ENCODE measurements around the gene FGD1. TPM values are rescaled to one million over a fixed set of nuclear protein-coding genes. Genes with fewer than 3 reads are reported as not detected.

Gene FGD1
- total RNA-seq, 1 experiment from 2014 or later, result 36.3 TPM

- CTCF ChIA-PET, result no interaction called here
- TF ChIP-seq HMGA2 (CRISPR knock-in tag; IDR thresholded peaks at IDR 0.05), result no peak
- no peak for TF ChIP-seq FOXP4 (CRISPR knock-in tag; IDR thresholded peaks at IDR 0.05)
- TF ChIP-seq ZBTB43 (CRISPR knock-in tag; IDR thresholded peaks at IDR 0.05), result no peak
- no peak for TF ChIP-seq ZSCAN18 (CRISPR knock-in tag; IDR thresholded peaks at IDR 0.05)
- TF ChIP-seq SMAD4 (CRISPR knock-in tag; IDR thresholded peaks at IDR 0.05), result no peak
- no peak for TF ChIP-seq TCF7 (CRISPR knock-in tag; IDR thresholded peaks at IDR 0.05; ENCODE audit: low read depth)
- peaks cover 3% of the 10 kb centered on the region; the same call in 1 of the 2 replicates for H3K9me3 Mint-ChIP-seq
- ATAC-seq (no peak), DNase-seq (ENCODE audit: low spot score) (no peak)
- no peaks in the 10 kb centered on the region for H3K36me3 Mint-ChIP-seq
- H3K4me1 Mint-ChIP-seq, result peaks cover 10% of the 10 kb centered on the region
- H3K27ac Mint-ChIP-seq, result peak overlapping the region; percentile 53; the same call in 1 of the 2 replicates
- POLR2A ChIA-PET, result no interaction called here
- H3K4me3 Mint-ChIP-seq, result no peak overlapping the region
- no peaks in the 10 kb centered on the region; the same call in 1 of the 2 replicates for H3K27me3 Mint-ChIP-seq (ENCODE audit: low read depth)
Observed at GRCh38 chrX:54416965-54417364, 79.1 kb downstream of the FGD1 start.

- DNase-seq (ENCODE audit: low spot score) (peak; percentile 31), ATAC-seq (peak; percentile 93)
- Mint-ChIP-seq H3K9me3 (peaks cover 3% of the 10 kb centered on the region; the same call in 1 of the 2 replicates), H3K27me3 (ENCODE audit: low read depth) (no peaks in the 10 kb centered on the region; the same call in 1 of the 2 replicates), H3K4me3 (peak overlapping the region; percentile 57), H3K36me3 (no peaks in the 10 kb centered on the region), H3K27ac (peak overlapping the region; percentile 79), H3K4me1 (peaks cover 10% of the 10 kb centered on the region)
- no peak for TF ChIP-seq ZMAT4 (CRISPR knock-in tag; IDR thresholded peaks at IDR 0.05)
- TF ChIP-seq KAT7 (CRISPR knock-in tag; IDR thresholded peaks at IDR 0.05; ENCODE audit: borderline replicate concordance), result no peak
- ChIA-PET CTCF (interaction anchor here (0.7 kb wide), 2 partner anchors 28 to 174 kb away, joined by 3 read pairs; no protein-coding TSS in a partner anchor), POLR2A (interaction anchor here (0.5 kb wide), 1 partner anchor 121 kb away, joined by 4 read pairs; no protein-coding TSS in a partner anchor)
Observed at GRCh38 chrX:54415534-54416350, 80.3 kb downstream of the FGD1 start.

- no peaks in the 10 kb centered on the region for H3K27me3 Mint-ChIP-seq (ENCODE audit: low read depth)
- H3K4me3 Mint-ChIP-seq, result no peak overlapping the region
- peaks cover 3% of the 10 kb centered on the region; the same call in 1 of the 2 replicates for H3K9me3 Mint-ChIP-seq
- ChIA-PET CTCF (no interaction called here), POLR2A (no interaction called here)
- H3K4me1 Mint-ChIP-seq, result peaks cover 10% of the 10 kb centered on the region
- H3K36me3 Mint-ChIP-seq, result no peaks in the 10 kb centered on the region
- DNase-seq (ENCODE audit: low spot score) (no peak), ATAC-seq (no peak)
- no peak overlapping the region for H3K27ac Mint-ChIP-seq
- TF ChIP-seq ZNF416 (CRISPR knock-in tag; IDR thresholded peaks at IDR 0.05), result no peak
- TF ChIP-seq ATF3 (CRISPR knock-in tag; conservative IDR thresholded peaks at IDR 0.05), result no peak
- TF ChIP-seq HMGXB4 (CRISPR knock-in tag; IDR thresholded peaks at IDR 0.05), result no peak
- no peak for TF ChIP-seq TCF7 (CRISPR knock-in tag; IDR thresholded peaks at IDR 0.05; ENCODE audit: low read depth)
- no peak for TF ChIP-seq ZMAT4 (CRISPR knock-in tag; IDR thresholded peaks at IDR 0.05)
- TF ChIP-seq GRHL2 (CRISPR knock-in tag; IDR thresholded peaks at IDR 0.05; ENCODE audit: insufficient replicate concordance, severe bottlenecking), result no peak
- no peak for TF ChIP-seq PREB (CRISPR knock-in tag; IDR thresholded peaks at IDR 0.05; ENCODE audit: borderline replicate concordance)
- no peak for TF ChIP-seq ZNF263 (CRISPR knock-in tag; IDR thresholded peaks at IDR 0.05; ENCODE audit: low read depth)
- TF ChIP-seq CTCF (IDR thresholded peaks at IDR 0.05), result no peak
- TF ChIP-seq MAX (CRISPR knock-in tag; IDR thresholded peaks at IDR 0.05), result no peak
- no peak for TF ChIP-seq ZNF396 (CRISPR knock-in tag; IDR thresholded peaks at IDR 0.05; ENCODE audit: borderline replicate concordance)
Observed at GRCh38 chrX:54413753-54414152, 82.3 kb downstream of the FGD1 start.

Data from WTC11 (cell line).